ENCODE data around the gene C11orf21. TPM values are rescaled to one million over a fixed set of nuclear protein-coding genes. Genes with fewer than 3 reads are reported as not detected.

The C11orf21 gene
- total and polyA plus RNA-seq, 5 experiments from 2014 or later: 13.6 to 115 (median 20.2) TPM

DNA sequence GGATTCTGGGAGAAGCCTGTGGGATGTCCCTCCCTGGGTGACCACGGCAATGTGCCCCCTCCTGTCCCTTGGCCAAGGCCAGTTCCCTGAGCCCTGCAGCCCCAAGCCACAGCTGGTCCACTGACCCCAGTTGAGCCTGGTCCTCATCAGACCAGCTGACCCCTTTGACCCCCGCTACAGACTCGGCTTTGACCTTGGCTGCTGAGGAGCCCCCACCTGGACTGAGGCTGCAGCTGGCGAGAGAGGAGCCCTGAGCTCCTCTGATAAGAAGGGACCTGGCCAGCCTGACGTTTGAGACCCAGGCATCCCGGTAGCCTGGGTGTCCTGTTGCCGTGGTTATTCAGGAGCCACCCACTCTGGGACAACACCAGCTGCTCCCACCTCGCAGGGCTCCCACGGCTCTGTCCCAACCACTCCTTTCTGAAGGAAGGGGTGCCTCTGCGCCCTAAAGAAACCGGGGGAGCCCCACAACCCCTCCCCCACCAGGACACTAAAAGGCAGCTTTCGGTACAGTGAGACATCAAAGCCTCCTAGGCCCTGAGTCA, 34.3 kb downstream of the C11orf21 start:
- Mint-ChIP-seq H3K9me3 (no peaks in the 10 kb centered on the region), H3K4me1 (peaks cover 15 to 38% (median 23%) of the 10 kb centered on the region in 4 donors), H3K27me3 (peaks cover 0 to 20% (median 3%) of the 10 kb centered on the region in 5 donors), H3K4me3 (peak overlapping the region in 3 of 10 donors; percentile 24 to 64 (median 61)), H3K27ac (no peak overlapping the region), H3K36me3 (no peaks in the 10 kb centered on the region)
- POLR2A ChIA-PET: interaction anchor here (0.5 to 1.3 kb wide), 2 partner anchors 35 to 605 kb away, joined by 7 to 8 read pairs; partner anchors contain the start of genes C11orf21 and TSPAN32
- no peak for ATAC-seq
- DNase-seq: no peak

GRCh38 chr11:2266586-2267305, 35.0 kb downstream of the C11orf21 start:
- DNase-seq (no peak), ATAC-seq (no peak)
- Mint-ChIP-seq H3K4me1 (peaks cover 15 to 37% (median 23%) of the 10 kb centered on the region in 4 donors), H3K4me3 (peak overlapping the region; percentile 7 to 78 (median 69)), H3K9me3 (no peaks in the 10 kb centered on the region), H3K27me3 (peaks cover 0 to 19% (median 3%) of the 10 kb centered on the region in 5 donors), H3K36me3 (no peaks in the 10 kb centered on the region), H3K27ac (peak overlapping the region in 2 of 10 donors; percentile 74 to 84)
- POLR2A ChIA-PET: interaction anchor here (1.3 kb wide), 1 partner anchor 36 kb away, joined by 7 read pairs; the partner anchor contains the start of genes C11orf21 and TSPAN32

DNA sequence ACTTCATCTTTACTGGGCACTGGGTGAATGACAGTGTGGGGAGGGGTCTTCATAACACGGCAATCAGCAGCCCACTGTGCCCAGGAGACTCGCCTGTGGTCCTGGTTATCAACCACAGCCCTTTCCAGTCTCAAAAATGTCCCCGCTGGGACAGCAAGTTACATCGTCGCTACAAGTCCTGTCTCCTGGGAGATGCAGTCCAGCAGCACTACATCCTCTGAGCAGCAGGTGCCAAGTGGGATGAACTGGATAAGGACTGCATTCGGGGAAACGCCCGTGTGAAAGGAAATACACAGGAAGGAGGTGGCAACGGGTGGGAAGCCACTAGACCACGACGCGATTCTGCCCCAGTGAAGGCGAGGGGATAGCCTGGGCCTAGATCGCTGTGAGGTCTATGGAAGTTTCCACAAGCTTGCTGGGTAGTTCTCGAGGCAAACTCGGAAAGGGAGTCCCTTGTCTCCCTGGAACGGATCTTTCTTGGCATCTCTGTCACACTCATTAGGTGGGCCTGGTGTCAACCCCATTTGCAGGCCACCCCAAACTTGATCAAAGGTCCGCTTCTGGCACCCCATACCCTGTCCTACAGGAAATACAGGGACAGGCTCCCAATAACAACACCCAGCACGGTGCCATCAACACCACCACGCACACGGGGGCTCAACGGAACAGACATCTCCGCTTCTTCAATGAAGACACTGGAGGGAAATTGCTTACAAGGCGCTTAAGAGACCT, 35.7 kb downstream of the C11orf21 start:
- no peak for ATAC-seq
- POLR2A ChIA-PET: interaction anchor here (1.0 kb wide), 1 partner anchor 23 kb away, joined by 3 read pairs; no protein-coding TSS in a partner anchor
- Mint-ChIP-seq H3K27ac (peak overlapping the region in 6 of 10 donors; percentile 43 to 84 (median 73)), H3K36me3 (no peaks in the 10 kb centered on the region), H3K4me1 (peaks cover 15 to 37% (median 22%) of the 10 kb centered on the region in 4 donors), H3K9me3 (no peaks in the 10 kb centered on the region), H3K27me3 (peaks cover 0 to 16% (median 3%) of the 10 kb centered on the region in 5 donors), H3K4me3 (peak overlapping the region; percentile 40 to 78 (median 69))
- peak in 1 of 10 donors; percentile 12 for DNase-seq

GRCh38 chr11:2265396-2265795, 36.3 kb downstream of the C11orf21 start:
- Mint-ChIP-seq H3K27me3 (peaks cover 0 to 13% (median under 1%) of the 10 kb centered on the region in 5 donors), H3K27ac (peak overlapping the region in 6 of 10 donors; percentile 19 to 84 (median 72)), H3K4me1 (peaks cover 12 to 35% (median 20%) of the 10 kb centered on the region in 4 donors), H3K36me3 (no peaks in the 10 kb centered on the region), H3K4me3 (peak overlapping the region; percentile 40 to 78 (median 69)), H3K9me3 (no peaks in the 10 kb centered on the region)
- POLR2A ChIA-PET: interaction anchor here (0.6 to 1.0 kb wide), 2 partner anchors 23 to 46 kb away, joined by 3 read pairs; no protein-coding TSS in a partner anchor
- peak in 1 of 2 donors; percentile 13 for ATAC-seq
- DNase-seq: peak in 1 of 10 donors; percentile 5

DNA sequence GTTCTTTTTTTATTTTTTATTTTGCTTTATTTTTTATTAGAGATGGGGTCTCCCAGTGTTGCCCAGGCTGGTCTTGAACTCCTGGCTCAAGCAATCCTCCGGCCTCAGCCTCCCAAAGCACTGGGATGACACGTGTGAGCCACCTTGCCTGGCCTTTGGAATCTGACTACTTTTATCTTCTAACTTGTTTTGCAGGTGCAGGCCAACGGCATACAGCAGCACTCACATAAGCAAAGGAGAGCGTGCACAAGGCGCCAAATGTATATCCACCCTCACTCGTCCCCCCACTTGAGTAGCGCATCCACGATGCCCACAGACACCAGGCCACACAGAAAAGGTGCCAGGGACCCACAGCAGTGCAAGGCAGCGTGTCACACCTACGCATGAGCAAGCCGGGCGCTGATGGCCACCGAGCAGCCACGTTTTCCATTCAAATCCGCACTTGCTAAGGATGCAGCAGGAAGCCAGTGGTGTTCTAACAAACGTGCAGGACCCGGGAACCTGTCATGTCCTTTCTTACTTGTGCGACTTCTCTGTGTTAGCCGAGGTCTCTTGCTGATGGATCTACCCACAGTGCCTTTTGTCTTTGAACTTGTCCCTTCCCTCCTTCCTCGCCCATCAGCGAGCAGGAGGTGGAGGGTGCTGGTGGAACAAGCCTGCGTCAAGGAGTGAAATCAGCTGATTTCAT, 37.2 kb downstream of the C11orf21 start:
- peaks cover 12 to 35% (median 20%) of the 10 kb centered on the region in 4 donors for H3K4me1 Mint-ChIP-seq
- no peak for ATAC-seq
- POLR2A ChIA-PET: interaction anchor here (1.0 to 1.3 kb wide), 2 partner anchors 24 to 35 kb away, joined by 3 read pairs; no protein-coding TSS in a partner anchor
- H3K4me3 Mint-ChIP-seq: no peak overlapping the region
- no peaks in the 10 kb centered on the region for H3K9me3 Mint-ChIP-seq
- H3K27ac Mint-ChIP-seq: peak overlapping the region in 1 of 10 donors; percentile 14
- H3K27me3 Mint-ChIP-seq: peaks cover 0 to 12% (median 0%) of the 10 kb centered on the region in 5 donors
- H3K36me3 Mint-ChIP-seq: no peaks in the 10 kb centered on the region
- DNase-seq: no peak

GRCh38 chr11:2263724-2264360, 37.9 kb downstream of the C11orf21 start:
- POLR2A ChIA-PET: interaction anchor here (1.3 kb wide), 1 partner anchor 35 kb away, joined by 3 read pairs; no protein-coding TSS in a partner anchor
- Mint-ChIP-seq H3K4me3 (no peak overlapping the region), H3K9me3 (no peaks in the 10 kb centered on the region), H3K27ac (no peak overlapping the region), H3K36me3 (no peaks in the 10 kb centered on the region), H3K4me1 (peaks cover 12 to 35% (median 20%) of the 10 kb centered on the region in 4 donors), H3K27me3 (peaks cover 0 to 12% (median 0%) of the 10 kb centered on the region in 5 donors)
- ATAC-seq (no peak), DNase-seq (no peak)

DNA sequence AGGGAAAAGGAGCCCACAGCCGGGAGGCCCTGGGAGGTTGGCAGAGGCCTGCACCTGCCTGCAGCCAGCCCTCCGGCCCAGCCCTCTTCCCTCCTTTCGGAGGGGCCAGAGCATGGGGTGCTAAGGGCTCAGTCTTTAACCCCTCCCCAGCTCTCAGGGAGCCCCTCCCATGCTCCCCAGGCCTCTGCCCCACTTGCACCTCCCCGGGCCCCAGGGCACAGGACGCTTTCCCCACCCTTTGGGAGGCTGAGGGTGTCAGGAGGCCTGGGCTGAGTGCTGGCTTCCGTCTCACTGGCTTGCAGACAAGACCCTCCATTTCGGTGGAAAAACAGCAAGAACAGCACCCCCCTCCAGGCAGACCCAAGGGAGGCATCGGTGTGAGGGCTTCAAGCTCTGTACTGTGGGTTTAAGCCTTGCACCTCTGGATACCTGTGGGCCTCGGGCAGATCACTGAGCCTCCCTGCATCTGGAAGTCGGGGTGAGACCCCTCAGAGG, 38.6 kb downstream of the C11orf21 start:
- Mint-ChIP-seq H3K9me3 (no peaks in the 10 kb centered on the region), H3K4me3 (no peak overlapping the region), H3K27me3 (peaks cover 0 to 6% (median 0%) of the 10 kb centered on the region in 5 donors), H3K36me3 (no peaks in the 10 kb centered on the region), H3K4me1 (peaks cover 10 to 28% (median 17%) of the 10 kb centered on the region in 4 donors), H3K27ac (no peak overlapping the region)
- ATAC-seq (no peak), DNase-seq (no peak)
- POLR2A ChIA-PET: interaction anchor here (1.3 kb wide), 1 partner anchor 36 kb away, joined by 3 read pairs; no protein-coding TSS in a partner anchor

- Mint-ChIP-seq H3K4me3 (no peak overlapping the region), H3K4me1 (peaks cover 10 to 23% (median 17%) of the 10 kb centered on the region in 4 donors), H3K36me3 (no peaks in the 10 kb centered on the region), H3K9me3 (no peaks in the 10 kb centered on the region), H3K27ac (no peak overlapping the region), H3K27me3 (peaks cover 0 to 2% (median 0%) of the 10 kb centered on the region in 5 donors)
- ATAC-seq: no peak
- no peak for DNase-seq
- POLR2A ChIA-PET: no interaction called here
These were observed 39.2 kb downstream of the C11orf21 start for GRCh38 chr11:2262301-2263070.

DNA sequence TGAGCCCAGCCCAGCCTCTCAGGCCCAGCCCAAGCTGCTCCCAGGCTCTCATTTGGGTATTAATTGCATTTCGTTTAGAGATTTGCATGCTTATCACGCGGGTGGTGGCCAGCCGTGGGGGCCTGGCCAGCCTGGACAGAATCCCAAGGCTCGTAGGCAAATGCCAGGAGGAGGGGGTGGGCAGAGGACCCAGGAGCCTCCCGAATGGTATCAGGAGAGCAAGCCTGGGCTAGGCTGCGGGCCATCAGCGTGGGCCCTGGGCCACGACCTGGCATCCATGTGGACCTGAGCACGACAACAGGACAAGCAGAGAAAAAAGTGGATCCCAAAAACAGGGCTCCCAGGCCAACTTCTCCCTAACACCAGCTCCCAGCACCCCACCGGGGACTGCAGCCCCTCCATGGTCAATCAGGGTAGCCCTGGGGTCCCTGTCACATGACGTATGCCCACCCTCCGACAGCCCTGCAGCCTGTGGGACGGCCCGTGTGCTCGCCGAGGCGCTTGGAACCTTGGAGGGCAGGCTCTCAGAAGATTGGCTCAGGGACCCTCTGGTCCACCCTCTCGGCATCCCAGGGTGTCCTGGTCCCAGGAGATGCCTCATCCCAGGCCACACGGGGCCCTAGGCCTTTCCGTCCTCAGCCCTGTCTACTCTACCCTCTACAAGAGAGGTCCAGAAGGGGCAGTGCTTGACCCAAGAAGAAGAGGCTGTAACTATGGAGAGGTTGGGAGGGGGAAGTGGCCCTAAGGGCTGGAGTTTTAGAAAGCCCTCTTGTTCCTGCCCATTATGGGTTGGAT, 40.1 kb downstream of the C11orf21 start:
- Mint-ChIP-seq H3K27me3 (peaks cover 0 to 2% (median 0%) of the 10 kb centered on the region in 5 donors), H3K36me3 (no peaks in the 10 kb centered on the region), H3K4me3 (no peak overlapping the region), H3K27ac (no peak overlapping the region), H3K4me1 (peaks cover 10 to 17% (median 15%) of the 10 kb centered on the region in 4 donors), H3K9me3 (no peaks in the 10 kb centered on the region)
- POLR2A ChIA-PET: no interaction called here
- DNase-seq (no peak), ATAC-seq (no peak)
